SJCRH30 (cell line): ENCODE measurements around the gene CNTNAP2. TPM values are rescaled to one million over a fixed set of nuclear protein-coding genes. Genes with fewer than 3 reads are reported as not detected.

Experiments used
- DNase-seq, 2 experiments: peaks; one replicate each; pipeline ENCODE4 v3.0.0-alpha.2; 2015 to 2020
- H3K27ac ChIP-seq: fragments of 250-450 bp; sonication (Bioruptor Pico); 2 replicates; pipeline ENCODE4 v1.5.1; 2020; ENCODE audit warnings: mild to moderate bottlenecking, moderate library complexity
- H3K27me3 ChIP-seq: fragments of 250-450 bp; sonication (Bioruptor Pico); 2 replicates; pipeline ENCODE4 v1.5.1; 2020; ENCODE audit warnings: mild to moderate bottlenecking, moderate library complexity
- H3K36me3 ChIP-seq: fragments of 250-450 bp; sonication (Bioruptor Pico); 2 replicates; pipeline ENCODE4 v1.5.1; 2020; ENCODE audit warnings: mild to moderate bottlenecking, moderate library complexity
- H3K4me1 ChIP-seq: fragments of 250-450 bp; sonication (Bioruptor Pico); 2 replicates; pipeline ENCODE4 v1.5.1; 2020; ENCODE audit warnings: mild to moderate bottlenecking, moderate library complexity
- H3K4me3 ChIP-seq: fragments of 250-450 bp; sonication (Bioruptor Pico); 2 replicates; pipeline ENCODE4 v1.5.1; 2020; ENCODE audit warnings: mild to moderate bottlenecking, moderate library complexity
- H3K9me3 ChIP-seq: fragments of 250-450 bp; sonication (Bioruptor Pico); replicated peaks from 2 replicates; pipeline ENCODE4 v1.5.1; 2020; ENCODE audit warnings: mild to moderate bottlenecking, moderate library complexity
- total RNA-seq: library from RNA; depleted of rRNA; stranded (reverse); fragments of >200 nt; shearing (Covaris generic); gene quantifications from 2 replicates; pipeline ENCODE4 v1.2.3, GENCODE V29; 2014

The CNTNAP2 gene
- total RNA-seq, 1 experiment from 2014 or later, result not detected

DNA sequence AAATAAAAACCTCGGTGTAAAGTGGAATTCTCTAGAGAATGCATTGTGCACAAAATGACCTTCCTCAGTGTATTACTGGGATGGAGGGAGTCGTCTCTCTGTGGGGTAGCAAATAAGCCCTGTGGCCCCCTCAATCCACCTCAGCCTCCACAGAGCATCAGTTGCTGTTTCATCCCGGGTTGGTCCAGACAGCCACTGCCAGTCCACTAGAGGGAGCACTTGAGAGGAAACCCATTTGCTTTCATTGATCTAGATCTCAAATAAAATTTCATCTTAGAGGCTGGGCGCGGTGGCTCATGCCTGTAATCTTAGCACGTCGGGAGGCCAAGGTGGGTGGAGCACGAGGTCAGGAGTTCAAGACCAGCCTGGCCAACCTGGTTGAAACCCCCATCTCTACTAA is 1128.7 kb downstream of the CNTNAP2 start:
- Histone ChIP-seq H3K4me1 (no peaks in the 10 kb centered on the region), H3K36me3 (no peaks in the 10 kb centered on the region), H3K4me3 (no peak overlapping the region), H3K27ac (no peak overlapping the region), H3K9me3 (no peaks in the 10 kb centered on the region), H3K27me3 (0 out of 2 replicates have a peak, but pooled peaks cover 3% of the 10 kb centered on the region)
- DNase-seq, result peak; percentile 50 to 77

DNA sequence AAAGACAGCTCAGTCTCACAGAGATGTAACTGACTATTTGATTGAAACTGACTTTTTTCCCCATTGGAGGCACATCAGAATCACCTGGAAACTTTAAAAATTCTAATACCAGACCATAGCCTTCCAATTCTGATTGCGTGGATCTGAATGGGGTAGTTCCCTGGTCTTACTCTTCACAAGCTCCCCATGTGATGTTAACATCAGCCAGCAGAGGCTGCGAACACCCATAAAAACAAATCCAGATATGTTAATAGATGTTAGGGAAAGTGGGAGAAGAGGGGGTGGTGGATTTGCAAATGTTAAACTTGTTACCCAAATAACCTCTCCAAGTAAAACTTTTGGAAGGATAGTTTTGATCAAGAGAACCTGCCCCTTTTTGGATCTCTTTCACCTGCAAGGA is 1133.4 kb downstream of the CNTNAP2 start:
- no peak for DNase-seq
- H3K4me3 ChIP-seq, result no peak overlapping the region
- no peaks in the 10 kb centered on the region for H3K9me3 ChIP-seq
- no peaks in the 10 kb centered on the region for H3K36me3 ChIP-seq
- peaks cover 3% of the 10 kb centered on the region; the same call in 1 of the 2 replicates for H3K27me3 ChIP-seq
- no peak overlapping the region for H3K27ac ChIP-seq
- no peaks in the 10 kb centered on the region for H3K4me1 ChIP-seq

DNA sequence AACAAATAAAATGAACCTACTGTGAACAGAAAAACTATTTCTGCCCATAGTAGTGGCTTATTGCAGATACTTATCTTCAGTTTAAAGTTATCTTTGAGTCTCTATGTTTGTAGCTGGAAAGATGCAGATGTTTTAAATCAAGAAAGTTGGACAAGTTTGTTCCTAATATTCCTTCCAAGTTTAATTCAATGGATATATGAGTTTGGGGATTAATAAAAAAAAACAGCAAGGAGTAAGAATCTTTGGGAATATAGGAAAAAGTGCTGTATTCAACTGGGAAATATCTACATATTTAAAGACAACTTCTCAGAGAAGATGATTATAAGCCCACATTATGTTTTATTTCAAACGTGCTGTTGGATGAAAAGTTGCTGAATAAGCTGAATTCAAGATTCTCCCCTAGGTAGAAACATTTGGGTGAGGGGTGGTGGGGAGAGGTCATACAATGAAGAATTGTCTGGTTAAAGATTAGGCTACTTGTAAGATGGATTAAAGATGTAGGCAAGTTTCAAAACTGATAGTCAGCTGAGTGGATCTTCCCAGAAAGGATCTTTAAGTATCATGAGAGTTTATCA is 1135.2 kb downstream of the CNTNAP2 start:
- H3K4me3 ChIP-seq, result no peak overlapping the region
- H3K36me3 ChIP-seq, result no peaks in the 10 kb centered on the region
- no peaks in the 10 kb centered on the region for H3K9me3 ChIP-seq
- H3K27ac ChIP-seq, result no peak overlapping the region
- no peak for DNase-seq
- peaks cover 3% of the 10 kb centered on the region; the same call in 1 of the 2 replicates for H3K27me3 ChIP-seq
- no peaks in the 10 kb centered on the region for H3K4me1 ChIP-seq

DNA sequence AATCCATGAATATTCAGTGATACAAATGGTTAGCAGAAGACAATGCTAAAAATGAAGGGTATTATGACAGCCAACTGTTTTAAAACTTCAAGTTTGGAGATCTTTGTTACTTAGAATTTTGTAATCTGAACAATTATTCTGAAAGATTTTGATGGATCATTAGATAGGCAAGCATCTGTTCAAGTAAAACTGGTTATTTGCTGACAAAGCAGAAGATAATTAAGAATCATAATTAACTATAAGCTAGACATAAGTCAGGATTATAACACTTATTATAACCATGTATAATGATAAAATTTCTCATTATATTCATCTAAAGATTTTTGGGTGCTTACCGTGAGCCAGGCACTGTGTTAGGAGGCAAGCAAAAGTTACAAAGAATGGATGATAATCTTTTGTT is 1145.1 kb downstream of the CNTNAP2 start:
- Histone ChIP-seq H3K27me3 (no peaks in the 10 kb centered on the region), H3K36me3 (no peaks in the 10 kb centered on the region), H3K27ac (no peak overlapping the region), H3K4me3 (no peak overlapping the region), H3K4me1 (no peaks in the 10 kb centered on the region), H3K9me3 (no peaks in the 10 kb centered on the region)
- no peak for DNase-seq

DNA sequence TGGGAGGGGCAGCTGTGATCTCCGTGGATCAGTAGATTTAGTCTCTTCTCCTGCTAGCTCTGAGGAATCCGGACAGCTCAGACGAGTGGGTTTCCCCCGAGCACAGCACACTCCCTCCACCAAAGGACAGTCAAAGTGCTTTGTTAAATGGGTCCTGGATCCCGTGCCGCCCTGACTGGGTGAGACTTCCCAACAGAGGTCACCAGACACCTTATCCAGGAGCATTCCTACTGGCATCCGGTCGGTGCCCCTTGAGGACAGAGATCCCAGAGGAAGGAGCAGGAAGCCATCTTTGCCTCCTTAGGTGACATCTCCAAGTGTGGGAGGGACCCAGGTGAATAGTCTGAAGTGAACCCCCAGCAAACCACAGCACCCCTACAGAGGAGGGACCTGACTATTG is 1148.9 kb downstream of the CNTNAP2 start:
- Histone ChIP-seq H3K27me3 (0 out of 2 replicates have a peak, but pooled peaks cover 2% of the 10 kb centered on the region), H3K27ac (no peak overlapping the region), H3K36me3 (no peaks in the 10 kb centered on the region), H3K4me3 (no peak overlapping the region), H3K4me1 (no peaks in the 10 kb centered on the region), H3K9me3 (no peaks in the 10 kb centered on the region; the same call in 1 of the 2 replicates)
- DNase-seq, result no peak

DNA sequence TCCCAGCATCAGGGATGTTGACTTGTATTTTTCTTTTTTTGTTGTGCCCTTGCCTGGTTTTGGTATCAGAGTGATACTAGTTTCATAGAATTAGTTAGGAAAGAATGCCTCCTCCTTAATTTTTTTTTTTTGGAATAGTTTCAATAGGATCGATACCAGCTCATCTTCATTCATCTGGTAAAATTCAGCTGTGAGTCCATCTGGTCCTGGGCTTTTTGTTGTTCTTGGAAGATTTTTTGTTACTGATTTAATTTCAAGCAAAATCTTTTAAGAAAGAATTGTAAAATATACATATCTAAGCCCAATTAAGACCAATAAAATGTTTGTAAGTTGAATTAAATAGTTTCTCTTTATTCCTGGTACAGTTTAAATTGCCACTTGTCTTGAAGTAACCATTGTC is 1159.5 kb downstream of the CNTNAP2 start:
- no peaks in the 10 kb centered on the region for H3K27me3 ChIP-seq
- no peak for DNase-seq

DNA sequence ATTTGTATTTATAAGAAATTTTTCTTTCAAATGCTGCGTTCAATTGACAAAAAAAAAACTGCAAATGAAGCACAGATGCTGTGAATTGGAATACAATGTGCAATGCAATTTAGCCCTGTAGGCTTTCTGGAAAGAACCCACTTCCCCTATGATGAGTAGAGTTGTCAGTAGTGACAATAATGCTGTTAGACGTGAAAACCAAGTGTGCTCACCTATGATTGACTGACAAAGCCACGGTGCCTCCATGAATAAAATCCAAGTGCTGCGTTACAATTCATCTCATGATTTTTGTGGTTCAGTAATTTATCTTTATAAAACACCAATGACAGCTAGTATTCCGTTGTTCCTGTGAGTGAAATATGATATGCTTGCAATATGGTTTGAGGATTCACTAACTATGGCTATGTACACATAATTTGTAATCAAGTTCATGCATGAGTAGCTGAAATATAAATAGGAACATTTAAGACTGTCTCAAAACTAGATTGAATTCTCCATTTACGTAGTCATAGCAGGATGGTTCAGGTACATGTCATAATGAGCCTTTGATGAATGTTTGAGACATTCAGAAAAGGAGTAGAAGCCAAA is 1160.3 kb downstream of the CNTNAP2 start:
- Histone ChIP-seq H3K36me3 (no peaks in the 10 kb centered on the region), H3K4me3 (no peak overlapping the region), H3K4me1 (no peaks in the 10 kb centered on the region), H3K27ac (no peak overlapping the region), H3K27me3 (no peaks in the 10 kb centered on the region), H3K9me3 (no peaks in the 10 kb centered on the region)
- DNase-seq, result no peak

More for the DNA sequence above, 1159.5 kb downstream of the CNTNAP2 start:
- no peak overlapping the region for H3K27ac ChIP-seq
- H3K9me3 ChIP-seq, result no peaks in the 10 kb centered on the region
- no peaks in the 10 kb centered on the region for H3K4me1 ChIP-seq
- H3K36me3 ChIP-seq, result no peaks in the 10 kb centered on the region
- H3K4me3 ChIP-seq, result no peak overlapping the region

DNA sequence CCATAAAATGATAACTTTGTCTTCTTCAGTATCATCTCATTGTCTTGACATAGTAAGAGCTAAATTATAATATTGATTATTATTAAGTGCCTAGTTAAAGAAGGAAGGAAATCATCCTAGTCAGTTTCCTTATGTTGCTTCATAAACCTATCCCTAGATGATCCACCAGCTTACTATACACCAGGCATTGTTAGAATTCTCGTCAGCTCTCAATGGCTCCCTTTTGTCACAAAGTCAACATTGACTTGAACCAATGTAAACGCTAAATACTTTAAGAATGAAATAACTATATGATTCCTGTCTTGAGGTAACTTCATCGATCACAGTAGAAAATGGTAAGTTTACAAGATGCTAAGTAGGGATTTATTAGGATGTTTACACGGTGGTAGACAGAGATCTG is 1162.9 kb downstream of the CNTNAP2 start:
- DNase-seq, result no peak

DNA sequence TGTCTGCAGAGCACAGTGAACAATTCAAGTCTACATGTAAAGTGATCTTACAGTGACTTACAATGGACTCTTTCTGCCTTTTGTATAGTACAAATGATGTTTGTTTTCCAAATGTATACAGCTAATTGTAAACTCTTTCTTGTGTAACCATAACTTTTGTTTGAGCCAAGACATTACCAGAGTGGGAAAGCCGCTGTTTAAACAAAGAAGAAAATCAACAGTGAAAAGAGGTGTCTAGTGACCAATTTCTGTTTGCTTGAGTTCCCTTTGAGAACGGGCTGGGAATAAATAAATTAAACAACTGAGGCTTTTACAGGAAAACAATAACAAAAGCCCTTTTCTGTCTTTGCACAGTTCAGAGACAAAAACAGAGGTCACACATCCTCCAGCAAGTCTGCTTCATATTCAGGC is 1163.4 kb downstream of the CNTNAP2 start:
- Histone ChIP-seq H3K9me3 (no peaks in the 10 kb centered on the region), H3K36me3 (no peaks in the 10 kb centered on the region)
- DNase-seq, result no peak

More for the DNA sequence above, 1162.9 kb downstream of the CNTNAP2 start:
- Histone ChIP-seq H3K4me3 (no peak overlapping the region), H3K27ac (no peak overlapping the region), H3K36me3 (no peaks in the 10 kb centered on the region), H3K4me1 (no peaks in the 10 kb centered on the region), H3K9me3 (no peaks in the 10 kb centered on the region), H3K27me3 (no peaks in the 10 kb centered on the region)

DNA sequence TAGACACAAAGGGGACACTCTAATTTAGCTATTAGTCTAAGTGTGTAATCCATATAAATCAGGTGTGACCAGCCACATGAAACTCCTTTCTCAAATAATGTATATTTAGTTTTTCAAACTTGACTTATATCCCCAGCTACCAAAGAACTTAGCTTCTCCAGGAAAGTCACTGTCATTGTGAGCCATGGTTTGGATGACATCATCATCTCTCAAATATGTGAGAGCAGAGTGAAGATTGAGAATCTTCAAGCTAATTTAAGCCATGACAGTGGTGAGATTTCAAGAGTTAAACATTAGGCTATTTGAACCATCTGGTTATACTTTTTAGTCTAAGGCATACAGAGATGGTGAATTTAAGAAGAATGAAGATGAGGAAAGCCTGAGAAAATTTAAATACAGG is 1165.6 kb downstream of the CNTNAP2 start:
- H3K27me3 ChIP-seq, result no peaks in the 10 kb centered on the region
- H3K4me3 ChIP-seq, result no peak overlapping the region
- no peak overlapping the region for H3K27ac ChIP-seq
- DNase-seq, result no peak
- no peaks in the 10 kb centered on the region for H3K4me1 ChIP-seq
- H3K9me3 ChIP-seq, result no peaks in the 10 kb centered on the region
- no peaks in the 10 kb centered on the region for H3K36me3 ChIP-seq

More for the DNA sequence above, 1163.4 kb downstream of the CNTNAP2 start:
- Histone ChIP-seq H3K4me1 (no peaks in the 10 kb centered on the region), H3K27ac (no peak overlapping the region), H3K27me3 (no peaks in the 10 kb centered on the region), H3K4me3 (no peak overlapping the region)

DNA sequence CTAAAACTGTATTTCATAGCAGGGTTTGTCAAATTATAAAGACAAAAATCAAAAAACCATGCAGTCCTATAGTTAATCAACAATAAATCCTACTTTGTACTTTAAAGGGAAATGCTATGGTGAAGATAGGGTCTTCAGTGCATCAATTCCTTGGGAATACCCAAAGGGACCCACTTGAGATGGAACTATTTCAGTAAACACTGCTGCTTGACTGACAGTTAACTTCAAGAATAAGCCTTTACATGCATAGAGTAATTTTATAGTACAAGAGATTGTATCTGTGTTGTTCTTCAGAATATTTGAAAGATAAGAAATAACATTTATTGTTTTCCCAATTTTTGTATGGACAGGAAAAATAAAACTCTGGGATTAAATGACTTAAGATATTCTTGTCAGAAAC is 1179.6 kb downstream of the CNTNAP2 start:
- no peak for DNase-seq
- no peak overlapping the region for H3K4me3 ChIP-seq
- H3K4me1 ChIP-seq, result 0 out of 2 replicates have a peak, but pooled peaks cover 2% of the 10 kb centered on the region
- H3K27me3 ChIP-seq, result peaks cover 3% of the 10 kb centered on the region; the same call in 1 of the 2 replicates
- H3K27ac ChIP-seq, result no peak overlapping the region
- H3K36me3 ChIP-seq, result no peaks in the 10 kb centered on the region
- no peaks in the 10 kb centered on the region for H3K9me3 ChIP-seq

DNA sequence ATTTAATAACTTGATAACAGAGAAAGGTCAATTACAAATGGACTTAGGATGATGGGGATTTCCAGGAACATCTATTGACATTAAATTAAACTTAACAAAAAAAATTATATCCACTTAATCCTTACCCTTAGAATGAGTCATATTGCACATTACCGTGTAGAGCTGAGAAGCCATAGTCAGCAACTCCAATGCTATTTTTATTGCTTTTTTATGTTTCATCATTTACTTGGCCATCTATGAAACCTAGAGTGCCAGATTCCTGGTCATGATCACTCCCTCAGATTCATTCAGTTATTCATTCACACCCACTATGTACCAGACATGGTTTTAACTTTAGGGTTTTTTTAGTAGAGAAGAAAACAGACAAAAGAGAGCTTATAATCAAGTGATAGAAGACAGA is 1180.4 kb downstream of the CNTNAP2 start:
- Histone ChIP-seq H3K9me3 (no peaks in the 10 kb centered on the region), H3K27ac (no peak overlapping the region), H3K36me3 (no peaks in the 10 kb centered on the region), H3K4me1 (0 out of 2 replicates have a peak, but pooled peaks cover 2% of the 10 kb centered on the region), H3K27me3 (peaks cover 3% of the 10 kb centered on the region; the same call in 1 of the 2 replicates), H3K4me3 (no peak overlapping the region)
- no peak for DNase-seq

DNA sequence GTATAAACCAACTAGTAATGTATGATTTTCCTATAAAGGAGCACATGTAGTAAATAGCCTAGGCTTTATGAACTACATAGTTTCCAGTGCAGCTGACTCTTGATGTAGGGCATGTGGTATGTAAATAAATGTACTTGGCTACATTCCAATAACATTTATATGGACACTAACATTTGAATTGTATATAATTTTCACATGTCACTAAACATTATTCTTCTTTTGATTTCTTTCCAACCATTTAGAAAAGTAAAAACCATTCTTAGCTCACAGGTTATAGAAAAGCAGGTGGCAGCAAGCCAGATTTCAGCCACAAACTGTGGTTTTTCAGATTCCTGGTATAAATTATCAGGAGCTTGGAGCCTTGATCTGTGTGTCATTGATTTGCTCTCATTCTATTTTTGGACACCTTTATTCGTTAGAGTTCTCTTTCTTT is 1182.0 kb downstream of the CNTNAP2 start:
- no peak overlapping the region for H3K4me3 ChIP-seq
- H3K4me1 ChIP-seq, result 0 out of 2 replicates have a peak, but pooled peaks cover 2% of the 10 kb centered on the region
- peak in 1 of 2 experiments; percentile 7 for DNase-seq
- no peak overlapping the region for H3K27ac ChIP-seq
- H3K27me3 ChIP-seq, result peaks cover 2% of the 10 kb centered on the region; the same call in 1 of the 2 replicates
- H3K9me3 ChIP-seq, result no peaks in the 10 kb centered on the region
- H3K36me3 ChIP-seq, result no peaks in the 10 kb centered on the region

DNA sequence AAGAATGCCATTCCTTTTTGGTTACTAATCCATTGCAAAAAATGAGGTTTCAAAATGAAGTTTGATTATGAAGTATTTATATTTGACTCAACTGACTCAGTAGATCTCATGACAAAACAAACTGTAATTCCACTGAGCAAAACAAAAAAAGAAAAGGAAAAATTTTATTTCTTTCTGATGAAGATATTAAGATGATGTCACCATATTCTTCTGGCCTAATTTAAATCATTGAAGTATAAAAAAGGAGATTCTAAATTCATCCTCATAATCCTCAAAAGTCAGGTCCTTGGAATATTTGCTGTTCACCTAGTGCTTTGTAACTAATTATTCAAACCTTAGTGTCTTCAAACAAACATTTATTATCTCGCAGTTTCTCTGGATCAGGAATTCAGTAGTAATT is 1183.7 kb downstream of the CNTNAP2 start:
- Histone ChIP-seq H3K4me1 (0 out of 2 replicates have a peak, but pooled peaks cover 2% of the 10 kb centered on the region), H3K4me3 (no peak overlapping the region), H3K27ac (no peak overlapping the region), H3K27me3 (no peaks in the 10 kb centered on the region; the same call in 1 of the 2 replicates), H3K9me3 (no peaks in the 10 kb centered on the region), H3K36me3 (no peaks in the 10 kb centered on the region)
- DNase-seq, result no peak

DNA sequence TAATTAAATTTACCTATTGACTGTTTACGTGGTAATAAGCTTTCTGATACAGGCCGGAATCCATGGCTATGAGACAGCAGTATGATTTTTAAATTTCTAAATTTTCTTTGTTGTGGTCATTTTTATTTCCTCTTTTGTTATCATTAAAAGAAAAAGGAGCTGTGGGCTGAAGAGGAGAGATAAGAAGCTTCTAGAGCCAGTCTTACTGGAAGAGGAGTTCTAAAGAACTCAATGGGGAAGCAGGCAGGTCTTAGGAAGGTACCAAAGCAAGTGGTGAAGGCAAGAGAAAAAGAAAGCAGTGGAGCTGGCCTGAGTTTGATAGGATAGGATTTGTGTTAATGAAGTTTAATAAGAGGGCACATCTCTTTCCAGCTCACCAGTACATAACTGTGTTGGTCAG is 1187.8 kb downstream of the CNTNAP2 start:
- H3K27me3 ChIP-seq, result no peaks in the 10 kb centered on the region

More for the DNA sequence above, 1187.8 kb downstream of the CNTNAP2 start:
- Histone ChIP-seq H3K4me3 (no peak overlapping the region), H3K27ac (no peak overlapping the region), H3K9me3 (no peaks in the 10 kb centered on the region), H3K4me1 (no peaks in the 10 kb centered on the region), H3K36me3 (no peaks in the 10 kb centered on the region)
- DNase-seq, result no peak
